ENCODE results near the gene TTC19. TPM values are rescaled to one million over a fixed set of nuclear protein-coding genes. Genes with fewer than 3 reads are reported as not detected.

TTC19 gene
- total and polyA plus RNA-seq, 2 donors (not counting 3 experiments of a cell fraction or from before 2014, with no cell fraction given): 7.8 to 32.8 TPM

DNA sequence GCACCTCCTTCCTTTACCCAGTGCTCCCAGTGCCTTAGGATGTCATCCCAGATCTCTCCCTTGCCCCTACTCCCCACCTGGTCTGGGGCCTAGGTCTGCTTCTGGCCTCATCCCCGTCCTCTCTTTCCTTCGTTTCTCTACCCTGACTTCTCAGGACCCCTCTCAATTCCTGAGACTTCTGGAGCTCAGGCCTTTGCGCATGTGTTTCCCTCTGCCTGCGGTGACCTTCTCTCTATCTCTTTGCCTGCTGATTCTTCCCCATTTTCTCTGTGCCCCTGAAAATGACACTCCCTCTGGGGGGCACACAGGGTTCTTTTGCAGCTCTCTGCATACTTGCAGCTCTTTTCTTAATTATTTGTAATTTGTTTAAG lies 41.2 kb upstream of the TTC19 start:
- DNase-seq (ENCODE audit: low read depth, low spot score) (no peak), FAIRE-seq (no peak)
- intact Hi-C loops (cut with micrococcal nuclease): loop anchor here (2.0 kb wide), 2 partner anchors 14 to 40 kb away; partner anchors contain the start of genes ADORA2B, TTC19 and ZSWIM7
- H3K79me2 ChIP-seq (ENCODE audit: control insufficient read depth, insufficient read depth, low read length): peaks cover 35% of the 10 kb centered on the region
- H3K4me1 ChIP-seq (ENCODE audit: control insufficient read depth, extremely low read depth, insufficient read depth, low read length): peaks cover 42% of the 10 kb centered on the region
- H3K27me3 ChIP-seq (ENCODE audit: control insufficient read depth in 2 of 2, insufficient read depth in 2 of 2, low read length in 2 of 2): no peaks in the 10 kb centered on the region
- H3K9me1 ChIP-seq (replicated peaks; ENCODE audit: control insufficient read depth, extremely low read depth, insufficient read depth, low read length): no peaks in the 10 kb centered on the region
- H3K36me3 ChIP-seq (ENCODE audit: control insufficient read depth in 2 of 2, extremely low read depth in 1 of 2, insufficient read depth in 2 of 2, low read length in 2 of 2): no peaks in the 10 kb centered on the region
- no peak overlapping the region for H3K4me3 ChIP-seq (replicated peaks in 1 of 3; ENCODE audit: insufficient read depth in 1 of 3, low read depth in 1 of 3, low read length in 3 of 3)
- H3K27ac ChIP-seq (ENCODE audit: insufficient read depth, low read depth, low read length): peak overlapping the region; percentile 96
- no peak overlapping the region for H2AFZ ChIP-seq (ENCODE audit: low read depth, low read length)
- no peaks in the 10 kb centered on the region for H4K20me1 ChIP-seq (replicated peaks; ENCODE audit: control insufficient read depth, extremely low read depth, insufficient read depth, low read length)
- H3K9me3 ChIP-seq (replicated peaks; ENCODE audit: control insufficient read depth, insufficient read depth, low read length): no peaks in the 10 kb centered on the region
- POLR2A ChIA-PET: interaction anchor here (1.0 kb wide), 1 partner anchor 41 kb away, joined by 3 read pairs; the partner anchor contains the start of genes TTC19 and ZSWIM7
- peak overlapping the region; percentile 89 for H3K4me2 ChIP-seq (ENCODE audit: insufficient read depth, low read length)
- BruUV-seq (replicated peaks): no TSS peak
- dilution Hi-C loops (cut with MboI; ENCODE audit: extremely low pct_ligation_motif_present, low sequenced_read_pairs): no loop called here
- CTCF ChIA-PET: interaction anchor here (1.5 to 1.8 kb wide), 2 partner anchors 13 to 41 kb away, joined by 13 to 19 read pairs; partner anchors contain the start of genes ADORA2B, TTC19 and ZSWIM7
- TF ChIP-seq FOS (IDR thresholded peaks at IDR 0.05; ENCODE audit: borderline replicate concordance, insufficient read depth, low read length) (no peak), EZH2 (IDR thresholded peaks at IDR 0.05; ENCODE audit: borderline replicate concordance, low read depth, low read length, severe bottlenecking) (no peak), MYC (IDR thresholded peaks at IDR 0.05; ENCODE audit: low read depth, low read length) (no peak), JUN (IDR thresholded peaks at IDR 0.05; ENCODE audit: borderline replicate concordance, insufficient read depth, insufficient read length, low read depth) (no peak), GATA2 (IDR thresholded peaks at IDR 0.05; ENCODE audit: insufficient read depth, insufficient read length, low read depth, low read length) (no peak), POLR2A (IDR thresholded peaks at IDR 0.05; ENCODE audit: low read depth, low read length) (no peak), POLR2AphosphoS5 (IDR thresholded peaks at IDR 0.05; ENCODE audit: insufficient read depth, low read depth, low read length) (no peak)
- TF ChIP-seq, protein P1, sequence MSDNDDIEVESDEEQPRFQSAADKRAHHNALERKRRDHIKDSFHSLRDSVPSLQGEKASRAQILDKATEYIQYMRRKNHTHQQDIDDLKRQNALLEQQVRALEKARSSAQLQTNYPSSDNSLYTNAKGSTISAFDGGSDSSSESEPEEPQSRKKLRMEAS (IDR thresholded peaks at IDR 0.05; ENCODE audit: insufficient read depth, insufficient read length): no peak
- TF ChIP-seq, protein P2, sequence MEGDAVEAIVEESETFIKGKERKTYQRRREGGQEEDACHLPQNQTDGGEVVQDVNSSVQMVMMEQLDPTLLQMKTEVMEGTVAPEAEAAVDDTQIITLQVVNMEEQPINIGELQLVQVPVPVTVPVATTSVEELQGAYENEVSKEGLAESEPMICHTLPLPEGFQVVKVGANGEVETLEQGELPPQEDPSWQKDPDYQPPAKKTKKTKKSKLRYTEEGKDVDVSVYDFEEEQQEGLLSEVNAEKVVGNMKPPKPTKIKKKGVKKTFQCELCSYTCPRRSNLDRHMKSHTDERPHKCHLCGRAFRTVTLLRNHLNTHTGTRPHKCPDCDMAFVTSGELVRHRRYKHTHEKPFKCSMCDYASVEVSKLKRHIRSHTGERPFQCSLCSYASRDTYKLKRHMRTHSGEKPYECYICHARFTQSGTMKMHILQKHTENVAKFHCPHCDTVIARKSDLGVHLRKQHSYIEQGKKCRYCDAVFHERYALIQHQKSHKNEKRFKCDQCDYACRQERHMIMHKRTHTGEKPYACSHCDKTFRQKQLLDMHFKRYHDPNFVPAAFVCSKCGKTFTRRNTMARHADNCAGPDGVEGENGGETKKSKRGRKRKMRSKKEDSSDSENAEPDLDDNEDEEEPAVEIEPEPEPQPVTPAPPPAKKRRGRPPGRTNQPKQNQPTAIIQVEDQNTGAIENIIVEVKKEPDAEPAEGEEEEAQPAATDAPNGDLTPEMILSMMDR (IDR thresholded peaks at IDR 0.05; ENCODE audit: extremely low read depth in 1 of 2, insufficient read depth in 1 of 2, low read depth in 1 of 2, low read length in 2 of 2): no peak
- peak overlapping the region; percentile 64 for H3K9ac ChIP-seq (replicated peaks; ENCODE audit: extremely low read depth, insufficient read depth, low read length)

All from endothelial cell of umbilical vein (primary cell).